Loucy (cell line): ENCODE data around the gene TXNRD1.

Experiments used
- EZH2phosphoT487 ChIP-seq: fragments of 200-600 bp; IDR thresholded peaks from 2 replicates; pipeline ENCODE4 v1.6.1; 2018; ENCODE audit warnings: antibody characterized with exemption, mild to moderate bottlenecking, moderate library complexity, borderline replicate concordance
- TF ChIP-seq, protein P1 (sequence below): fragments of 200-600 bp; sonication (generic); conservative IDR thresholded peaks from 2 replicates; pipeline ENCODE4 v1.5.1; 2014; ENCODE audit warnings: mild to moderate bottlenecking, antibody characterized with exemption, low read length

DNA sequence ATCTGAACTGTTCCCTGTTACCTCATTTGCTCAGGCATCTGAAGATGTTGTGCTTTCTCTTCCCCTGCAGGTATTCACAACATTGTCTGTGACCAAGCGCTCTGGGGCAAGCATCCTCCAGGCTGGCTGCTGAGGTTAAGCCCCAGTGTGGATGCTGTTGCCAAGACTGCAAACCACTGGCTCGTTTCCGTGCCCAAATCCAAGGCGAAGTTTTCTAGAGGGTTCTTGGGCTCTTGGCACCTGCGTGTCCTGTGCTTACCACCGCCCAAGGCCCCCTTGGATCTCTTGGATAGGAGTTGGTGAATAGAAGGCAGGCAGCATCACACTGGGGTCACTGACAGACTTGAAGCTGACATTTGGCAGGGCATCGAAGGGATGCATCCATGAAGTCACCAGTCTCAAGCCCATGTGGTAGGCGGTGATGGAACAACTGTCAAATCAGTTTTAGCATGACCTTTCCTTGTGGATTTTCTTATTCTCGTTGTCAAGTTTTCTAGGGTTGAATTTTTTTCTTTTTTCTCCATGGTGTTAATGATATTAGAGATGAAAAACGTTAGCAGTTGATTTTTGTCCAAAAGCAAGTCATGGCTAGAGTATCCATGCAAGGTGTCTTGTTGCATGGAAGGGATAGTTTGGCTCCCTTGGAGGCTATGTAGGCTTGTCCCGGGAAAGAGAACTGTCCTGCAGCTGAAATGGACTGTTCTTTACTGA is 132.9 kb downstream of the TXNRD1 start:
- TF ChIP-seq, protein P1, sequence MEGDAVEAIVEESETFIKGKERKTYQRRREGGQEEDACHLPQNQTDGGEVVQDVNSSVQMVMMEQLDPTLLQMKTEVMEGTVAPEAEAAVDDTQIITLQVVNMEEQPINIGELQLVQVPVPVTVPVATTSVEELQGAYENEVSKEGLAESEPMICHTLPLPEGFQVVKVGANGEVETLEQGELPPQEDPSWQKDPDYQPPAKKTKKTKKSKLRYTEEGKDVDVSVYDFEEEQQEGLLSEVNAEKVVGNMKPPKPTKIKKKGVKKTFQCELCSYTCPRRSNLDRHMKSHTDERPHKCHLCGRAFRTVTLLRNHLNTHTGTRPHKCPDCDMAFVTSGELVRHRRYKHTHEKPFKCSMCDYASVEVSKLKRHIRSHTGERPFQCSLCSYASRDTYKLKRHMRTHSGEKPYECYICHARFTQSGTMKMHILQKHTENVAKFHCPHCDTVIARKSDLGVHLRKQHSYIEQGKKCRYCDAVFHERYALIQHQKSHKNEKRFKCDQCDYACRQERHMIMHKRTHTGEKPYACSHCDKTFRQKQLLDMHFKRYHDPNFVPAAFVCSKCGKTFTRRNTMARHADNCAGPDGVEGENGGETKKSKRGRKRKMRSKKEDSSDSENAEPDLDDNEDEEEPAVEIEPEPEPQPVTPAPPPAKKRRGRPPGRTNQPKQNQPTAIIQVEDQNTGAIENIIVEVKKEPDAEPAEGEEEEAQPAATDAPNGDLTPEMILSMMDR, result no peak
- no peak for TF ChIP-seq EZH2phosphoT487
